Muscle of leg (tissue), 11 donors: ENCODE data around the gene FIP1L1. TPM values are rescaled to one million over a fixed set of nuclear protein-coding genes. Genes with fewer than 3 reads are reported as not detected.

Source experiments
- DNase-seq: peaks from one replicate; pipeline ENCODE4 v3.0.0; 2013
- H3K27ac ChIP-seq: one replicate; pipeline ENCODE4 v1.5.1; 2013; ENCODE audit warnings: mild to moderate bottlenecking, low read length, control low read depth
- H3K27me3 ChIP-seq: one replicate; pipeline ENCODE4 v1.6.1; 2013; ENCODE audit warnings: low read length; ENCODE audit not compliant: control insufficient read depth, insufficient read depth
- H3K36me3 ChIP-seq: one replicate; pipeline ENCODE4 v1.6.1; 2013; ENCODE audit warnings: low read length; ENCODE audit not compliant: control insufficient read depth, insufficient read depth
- H3K4me1 ChIP-seq: one replicate; pipeline ENCODE4 v1.6.1; 2013; ENCODE audit warnings: low read length; ENCODE audit not compliant: control insufficient read depth, insufficient read depth
- H3K4me3 ChIP-seq: one replicate; pipeline ENCODE4 v1.5.1; 2013; ENCODE audit warnings: low read length, control low read depth
- H3K9me3 ChIP-seq: replicated peaks from 2 replicates; pipeline ENCODE4 v1.6.1; 2013; ENCODE audit warnings: low read depth, low read length; ENCODE audit not compliant: control insufficient read depth
- WGBS: methylation state at CpG from one replicate; pipeline ENCODE4 v1.1.5; 2013; ENCODE audit warnings: missing lambda C conversion rate; ENCODE audit not compliant: insufficient coverage; 5-methylcytosine and 5-hydroxymethylcytosine counted together
- polyA plus RNA-seq, 8 donors: library from polyadenylated mRNA; unstranded; fragments of 120-200 nt; gene quantifications; one replicate each; pipeline versions ENCODE4 v1.2.1 to v1.2.3, GENCODE V29; 2013; ENCODE audit warnings: inconsistent platforms in 1 of 8, low replicate concordance in 1 of 8; ENCODE audit not compliant: insufficient read length in 8 of 8, insufficient read depth in 1 of 8
- total RNA-seq: library from RNA; stranded (reverse); fragments of 120-200 nt; gene quantifications from one replicate; pipeline ENCODE4 v1.2.4, GENCODE V29; 2013

Gene FIP1L1
- total and polyA plus RNA-seq, 9 donors, result 42.2 to 53.5 (median 46.4) TPM

DNA sequence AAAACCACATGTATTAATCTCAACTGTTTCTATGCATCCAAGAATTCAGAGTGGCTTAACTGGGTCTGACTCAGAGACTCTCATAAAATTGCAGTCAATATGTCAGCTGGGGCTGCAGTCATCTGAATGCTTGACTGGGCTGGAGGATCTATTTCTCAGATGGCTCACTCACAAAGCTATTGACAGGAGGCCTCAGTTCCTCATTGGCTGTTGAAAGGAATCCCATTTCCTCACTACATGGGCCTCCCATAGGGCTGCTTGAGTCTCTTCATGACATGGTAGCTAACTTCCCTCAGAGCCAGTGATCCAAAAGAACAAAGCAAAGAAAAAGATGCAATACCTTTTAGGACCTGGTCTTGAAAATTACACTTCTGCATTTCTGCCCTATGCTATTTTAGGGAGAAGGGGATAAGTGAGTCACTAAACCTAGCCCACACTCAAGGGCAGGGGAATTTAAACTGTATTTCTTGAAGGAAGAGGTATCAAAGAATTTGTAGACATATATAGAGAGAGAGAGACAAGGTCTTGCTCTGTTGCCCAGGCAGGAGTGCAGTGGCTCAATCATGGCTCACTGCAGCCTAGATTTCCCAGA lies 21.4 kb upstream of the FIP1L1 start:
- Histone ChIP-seq H3K4me1 (no peaks in the 10 kb centered on the region), H3K36me3 (peaks cover 5% of the 10 kb centered on the region), H3K27me3 (no peaks in the 10 kb centered on the region), H3K4me3 (no peak overlapping the region), H3K27ac (no peak overlapping the region), H3K9me3 (no peaks in the 10 kb centered on the region)
- DNase-seq, result no peak

DNA sequence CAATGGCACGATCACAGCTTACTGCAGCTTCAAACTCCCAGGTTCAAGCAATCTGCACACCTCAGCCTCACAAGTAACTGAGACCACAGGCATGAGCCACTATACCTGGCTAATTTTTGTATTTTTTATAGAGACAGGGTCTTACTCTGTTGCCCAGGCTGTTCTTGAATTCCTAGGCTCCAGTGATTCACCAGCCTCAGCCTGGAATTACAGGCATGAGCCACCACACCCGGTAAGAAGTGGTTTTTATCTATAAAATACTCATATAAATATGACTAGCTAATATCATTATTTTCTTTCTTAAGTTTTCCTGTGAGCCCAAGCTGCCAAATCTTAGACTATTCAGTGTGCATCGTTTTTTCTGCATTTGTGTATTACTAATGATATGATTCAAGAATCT lies 16.0 kb upstream of the FIP1L1 start:
- no CpG with 5 or more reads among the region's 3 CpGs for WGBS
- Histone ChIP-seq H3K4me1 (peaks cover 8% of the 10 kb centered on the region), H3K9me3 (no peaks in the 10 kb centered on the region), H3K4me3 (no peak overlapping the region), H3K27ac (no peak overlapping the region), H3K27me3 (no peaks in the 10 kb centered on the region), H3K36me3 (peaks cover 3% of the 10 kb centered on the region)
- DNase-seq, result no peak

DNA sequence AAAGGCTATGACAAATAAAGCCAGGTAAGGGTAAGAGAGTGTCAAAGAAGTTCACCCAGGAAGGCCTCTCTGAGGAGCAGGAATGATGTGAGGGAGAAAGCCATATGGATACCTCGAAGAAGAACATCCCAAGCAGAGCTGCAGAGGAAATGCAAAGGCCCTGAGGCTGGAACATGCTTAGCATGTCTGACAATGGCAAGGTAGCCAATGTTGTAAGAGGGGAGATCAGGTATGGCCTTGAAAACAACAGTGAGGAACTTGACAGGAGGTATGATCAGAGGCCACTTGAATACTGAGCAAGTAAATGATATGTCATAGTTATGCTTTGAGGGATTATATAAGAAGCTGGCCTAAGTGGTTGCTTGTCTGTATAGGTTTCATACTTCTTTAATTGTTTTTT lies 15.3 kb upstream of the FIP1L1 start:
- WGBS, result 87% methylated on average over 1 of the region's 1 CpG
- no peak for DNase-seq
- no peaks in the 10 kb centered on the region for H3K27me3 ChIP-seq

DNA sequence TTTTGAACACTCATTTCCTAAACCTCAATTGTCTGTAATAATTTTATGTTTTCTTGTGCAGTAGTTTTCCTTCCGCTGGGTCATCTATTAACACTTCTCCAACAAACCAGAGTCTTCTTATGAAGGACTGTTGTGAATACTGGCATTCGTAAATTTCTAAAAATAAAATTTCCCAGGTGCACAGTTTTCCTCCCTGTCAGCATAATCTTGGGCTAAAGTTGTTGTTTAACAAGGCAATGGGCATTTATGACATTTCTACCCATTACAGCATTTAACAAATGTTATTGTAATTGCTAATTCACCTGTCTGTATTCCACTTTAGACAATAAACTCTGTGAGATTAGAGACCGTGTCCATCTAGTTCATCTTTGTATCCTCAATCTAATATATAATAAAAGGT lies 12.8 kb upstream of the FIP1L1 start:
- H3K4me1 ChIP-seq, result peaks cover 8% of the 10 kb centered on the region
- WGBS, result no CpG with 5 or more reads among the region's 3 CpGs
- peaks cover 3% of the 10 kb centered on the region for H3K36me3 ChIP-seq
- H3K27me3 ChIP-seq, result peaks cover 2% of the 10 kb centered on the region
- H3K4me3 ChIP-seq, result peak overlapping the region; percentile 86
- DNase-seq, result no peak
- H3K9me3 ChIP-seq, result no peaks in the 10 kb centered on the region
- H3K27ac ChIP-seq, result no peak overlapping the region

More for the DNA sequence above, 15.3 kb upstream of the FIP1L1 start:
- Histone ChIP-seq H3K4me3 (no peak overlapping the region), H3K9me3 (no peaks in the 10 kb centered on the region), H3K4me1 (peaks cover 8% of the 10 kb centered on the region), H3K36me3 (peaks cover 3% of the 10 kb centered on the region), H3K27ac (no peak overlapping the region)

DNA sequence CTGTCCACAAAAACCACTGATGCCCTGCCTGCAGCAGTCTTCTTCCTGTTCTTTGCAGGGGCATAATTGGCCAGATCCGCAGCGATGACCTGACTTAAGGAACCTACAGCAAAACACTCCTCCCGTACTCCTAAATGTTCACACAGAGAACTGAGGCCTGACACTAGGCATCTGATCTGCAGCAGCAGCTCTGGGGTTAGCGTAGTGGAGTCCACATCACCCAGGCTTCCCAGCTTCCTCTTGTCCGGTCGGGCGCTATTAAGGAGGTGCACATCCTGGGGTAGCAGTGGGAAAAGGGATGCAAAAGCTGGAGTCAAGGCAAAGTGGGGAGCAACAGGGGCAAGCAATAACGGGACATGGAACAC lies 12.3 kb upstream of the FIP1L1 start:
- Histone ChIP-seq H3K4me3 (peak overlapping the region; percentile 86), H3K27me3 (peaks cover 7% of the 10 kb centered on the region), H3K9me3 (no peaks in the 10 kb centered on the region), H3K27ac (no peak overlapping the region), H3K4me1 (peaks cover 8% of the 10 kb centered on the region), H3K36me3 (peaks cover 3% of the 10 kb centered on the region)
- WGBS, result 0% methylated on average over 6 of the region's 8 CpGs
- peak; percentile 9 for DNase-seq

DNA sequence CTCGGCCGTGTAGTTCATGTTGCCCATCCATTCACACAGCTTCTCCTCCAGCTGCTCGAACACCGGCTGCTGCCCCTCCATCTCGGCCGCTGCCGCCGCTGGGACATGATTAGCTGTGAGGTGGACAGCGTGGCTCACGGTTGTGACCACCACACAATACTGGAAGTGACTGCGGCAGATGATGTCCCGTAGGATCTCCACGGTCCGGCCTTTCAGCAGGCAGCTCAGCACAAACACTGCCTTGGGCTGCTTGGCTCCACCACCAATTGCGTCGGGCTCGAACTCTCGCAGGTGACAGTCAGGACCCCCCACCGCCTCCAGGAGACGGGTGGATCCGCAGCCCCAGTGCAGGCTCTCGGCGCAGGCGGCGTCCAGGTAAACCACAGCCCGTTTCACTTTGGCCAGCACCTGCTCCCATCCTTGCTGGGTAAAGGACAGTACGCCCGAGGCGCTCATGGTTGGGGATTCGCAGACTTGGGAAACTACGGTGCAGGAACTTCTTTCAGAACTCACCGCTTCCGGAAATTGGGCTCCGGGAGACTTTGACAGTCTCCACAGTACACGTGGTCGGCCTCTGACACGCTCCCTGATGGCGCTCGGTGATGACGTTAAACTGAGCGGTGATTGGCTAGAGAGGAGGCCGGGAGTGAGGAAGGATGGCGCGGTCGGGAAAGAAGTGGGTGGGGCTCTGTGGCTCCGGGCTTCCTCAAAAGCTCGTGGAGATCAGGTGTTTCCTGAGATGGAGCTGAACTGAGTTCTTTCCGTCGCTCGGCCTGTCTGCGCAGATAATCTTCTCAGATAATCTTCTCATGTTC lies 11.7 kb upstream of the FIP1L1 start, which contains the start of gene SCFD2:
Gene SCFD2, minus strand, starts transcription at position 576 of the 815 bp plus-strand sequence.
- Histone ChIP-seq H3K9me3 (no peaks in the 10 kb centered on the region), H3K27me3 (peaks cover 7% of the 10 kb centered on the region), H3K4me1 (peaks cover 8% of the 10 kb centered on the region), H3K27ac (peak within 1 kb of the TSS; percentile 74), H3K36me3 (peaks cover 3% of the 10 kb centered on the region), H3K4me3 (peak within 1 kb of the TSS; percentile 86)
- peak; percentile 99 for DNase-seq
- WGBS, result 0% methylated on average over 44 of the region's 51 CpGs

DNA sequence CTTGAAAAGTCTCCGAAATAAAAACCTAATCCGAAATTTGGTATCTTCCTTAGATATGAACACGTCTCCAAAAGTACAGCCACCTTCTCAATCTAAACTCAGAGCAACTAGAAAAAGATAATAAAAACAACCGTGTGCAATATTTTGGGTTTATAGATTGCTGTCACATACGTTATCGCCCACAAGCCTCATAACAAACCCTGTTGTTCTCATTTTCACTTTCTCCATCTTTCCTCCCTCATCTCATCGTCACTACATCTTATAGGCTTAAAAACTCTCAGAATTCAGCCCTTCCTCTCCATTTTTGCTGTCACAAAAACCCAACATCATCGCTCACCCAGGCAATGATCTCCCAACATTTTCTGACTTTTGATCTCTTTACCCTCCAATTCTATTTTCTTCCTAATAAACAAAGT lies 11.1 kb upstream of the FIP1L1 start:
- Histone ChIP-seq H3K4me1 (peaks cover 8% of the 10 kb centered on the region), H3K36me3 (peaks cover 3% of the 10 kb centered on the region), H3K27me3 (peaks cover 7% of the 10 kb centered on the region), H3K4me3 (peak overlapping the region; percentile 86), H3K27ac (peak overlapping the region; percentile 74), H3K9me3 (no peaks in the 10 kb centered on the region)
- DNase-seq, result no peak
- WGBS, result 39% methylated on average over 4 of the region's 8 CpGs

DNA sequence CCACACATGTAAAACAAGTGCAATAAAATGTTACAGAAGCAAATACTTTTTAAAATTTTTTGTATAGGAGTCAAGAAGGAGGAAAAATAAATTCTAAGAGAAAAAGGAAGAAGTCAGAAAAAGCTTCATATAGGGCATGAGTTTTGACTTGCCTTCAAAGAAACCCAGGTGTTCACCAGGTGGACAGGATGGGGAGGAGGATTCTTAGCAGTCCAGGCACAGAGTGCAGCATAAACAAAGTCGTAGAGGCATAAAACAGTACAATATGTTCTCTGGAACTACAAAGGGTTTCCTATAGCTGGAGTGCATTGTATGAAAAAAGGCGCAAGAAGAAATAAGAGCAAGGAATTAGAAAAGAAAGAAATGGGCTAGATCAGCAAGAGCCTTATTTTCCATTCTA lies 9.7 kb upstream of the FIP1L1 start:
- Histone ChIP-seq H3K4me1 (peaks cover 7% of the 10 kb centered on the region), H3K9me3 (no peaks in the 10 kb centered on the region), H3K4me3 (no peak overlapping the region), H3K27ac (no peak overlapping the region), H3K27me3 (peaks cover 13% of the 10 kb centered on the region), H3K36me3 (no peaks in the 10 kb centered on the region)
- no CpG with 5 or more reads among the region's 2 CpGs for WGBS
- DNase-seq, result no peak

DNA sequence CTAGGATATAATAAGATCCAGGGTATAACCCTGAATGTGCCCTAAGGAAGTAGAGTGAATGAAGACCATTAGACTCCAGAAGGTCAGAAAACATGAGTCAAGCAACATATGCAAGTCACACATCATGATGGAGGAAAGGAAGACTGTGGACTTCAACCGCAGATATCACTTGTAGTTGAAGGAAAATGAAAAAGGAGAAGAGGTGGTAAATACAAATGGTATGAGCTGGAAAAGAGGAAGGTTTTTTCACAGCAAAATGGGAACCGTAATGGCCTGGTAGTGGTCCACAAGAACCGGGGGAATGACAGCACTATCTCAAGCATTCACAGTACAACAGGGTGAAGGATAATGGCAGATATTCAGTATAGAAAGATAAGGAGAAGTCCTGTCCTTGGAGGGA lies 6.4 kb upstream of the FIP1L1 start:
- H3K9me3 ChIP-seq, result no peaks in the 10 kb centered on the region
- peaks cover 14% of the 10 kb centered on the region for H3K27me3 ChIP-seq
- no peak overlapping the region for H3K27ac ChIP-seq
- 100% methylated on average over 1 of the region's 3 CpGs for WGBS
- no peak for DNase-seq
- H3K36me3 ChIP-seq, result no peaks in the 10 kb centered on the region
- H3K4me1 ChIP-seq, result peaks cover 2% of the 10 kb centered on the region
- H3K4me3 ChIP-seq, result no peak overlapping the region

DNA sequence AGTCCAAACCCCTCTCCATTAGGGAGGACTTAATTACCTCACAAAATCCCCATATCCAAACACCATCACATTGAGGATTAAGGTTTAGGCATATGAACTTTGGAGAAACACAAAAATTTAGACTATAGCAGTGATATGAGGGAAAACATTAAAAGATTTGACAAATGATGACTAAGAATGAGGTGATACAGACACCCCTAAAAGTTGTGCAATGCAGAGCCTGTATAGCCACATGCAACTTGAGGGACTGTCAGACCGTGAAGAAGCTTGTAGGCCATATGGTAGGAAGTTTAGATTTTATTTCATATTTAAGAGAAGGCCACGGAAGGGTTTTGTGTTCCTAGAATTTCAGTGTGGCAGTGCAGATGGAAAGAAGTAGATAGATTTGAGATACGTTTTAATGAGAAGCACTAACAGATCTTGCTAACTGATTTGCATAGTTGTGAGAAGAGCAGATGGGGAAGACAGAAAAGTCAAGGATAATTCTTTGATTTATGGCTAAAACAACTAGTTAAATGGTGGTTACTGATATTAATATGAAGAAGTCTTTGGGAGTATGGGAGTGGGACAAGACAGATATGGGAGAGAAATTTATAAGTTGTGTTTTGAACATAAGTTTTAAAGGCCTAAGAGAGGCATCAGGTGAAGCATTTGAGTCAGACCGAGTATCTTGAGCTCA lies 5.5 kb upstream of the FIP1L1 start:
- DNase-seq, result no peak
- H3K4me1 ChIP-seq, result peaks cover 1% of the 10 kb centered on the region
- no peaks in the 10 kb centered on the region for H3K9me3 ChIP-seq
- H3K36me3 ChIP-seq, result no peaks in the 10 kb centered on the region
- H3K27me3 ChIP-seq, result peaks cover 14% of the 10 kb centered on the region
- no peak overlapping the region for H3K4me3 ChIP-seq
- 78% methylated on average over 4 of the region's 4 CpGs for WGBS
- H3K27ac ChIP-seq, result no peak overlapping the region
